ENCODE measurements around the gene MAGEA2B. TPM values are rescaled to one million over a fixed set of nuclear protein-coding genes. Genes with fewer than 3 reads are reported as not detected.
"Not testable (repeated sequence)": the region's sequence is repeated elsewhere in the genome, so short reads cannot be mapped to it uniquely, and the experiment has no call there.

MAGEA2B gene, protein sequence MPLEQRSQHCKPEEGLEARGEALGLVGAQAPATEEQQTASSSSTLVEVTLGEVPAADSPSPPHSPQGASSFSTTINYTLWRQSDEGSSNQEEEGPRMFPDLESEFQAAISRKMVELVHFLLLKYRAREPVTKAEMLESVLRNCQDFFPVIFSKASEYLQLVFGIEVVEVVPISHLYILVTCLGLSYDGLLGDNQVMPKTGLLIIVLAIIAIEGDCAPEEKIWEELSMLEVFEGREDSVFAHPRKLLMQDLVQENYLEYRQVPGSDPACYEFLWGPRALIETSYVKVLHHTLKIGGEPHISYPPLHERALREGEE
- 0.29 TPM in 1 of 2 replicates, not detected in the other for total RNA-seq (2021; fragmentation: NEBNext Ultra II Directional; extraction: Animal tissue kit (Norgen Biotek cat#: 25700))
- 1.3 and 1.6 TPM in 2 replicates for polyA plus RNA-seq (2011; rRNA removed)
- polyA plus RNA-seq (2011; cell fraction: cytosol; rRNA removed), result 1.6 TPM
- 1.7 TPM for polyA plus RNA-seq (2011; cell fraction: nucleus; rRNA removed)
- polyA plus RNA-seq (2012, experiment 1 of 2), result 0.66 to 1.8 TPM (median 0.90 TPM) in 3 of 4 replicates, not detected in the other
- polyA plus RNA-seq (2012, experiment 2 of 2), result 1.0 TPM
- polyA plus RNA-seq (2013, experiment 1 of 2), result not detected
- 0.17 TPM for polyA plus RNA-seq (2013, experiment 2 of 2)
- 0.28 TPM in 1 of 2 replicates, not detected in the other for polyA minus RNA-seq (2011; rRNA and poly(A)+ RNA removed)
- polyA minus RNA-seq (2011; cell fraction: cytosol; rRNA and poly(A)+ RNA removed), result not detected
- polyA minus RNA-seq (2011; cell fraction: nucleus; rRNA and poly(A)+ RNA removed), result 1.00 TPM
- long read RNA-seq, experiment 1, result 0 reads
- long read RNA-seq, experiment 2, partial matches to known transcripts, result 0 of 1 reads
- long read RNA-seq, experiment 2, other reads (novel, unspliced or antisense), result 1 of 1 reads

DNA sequence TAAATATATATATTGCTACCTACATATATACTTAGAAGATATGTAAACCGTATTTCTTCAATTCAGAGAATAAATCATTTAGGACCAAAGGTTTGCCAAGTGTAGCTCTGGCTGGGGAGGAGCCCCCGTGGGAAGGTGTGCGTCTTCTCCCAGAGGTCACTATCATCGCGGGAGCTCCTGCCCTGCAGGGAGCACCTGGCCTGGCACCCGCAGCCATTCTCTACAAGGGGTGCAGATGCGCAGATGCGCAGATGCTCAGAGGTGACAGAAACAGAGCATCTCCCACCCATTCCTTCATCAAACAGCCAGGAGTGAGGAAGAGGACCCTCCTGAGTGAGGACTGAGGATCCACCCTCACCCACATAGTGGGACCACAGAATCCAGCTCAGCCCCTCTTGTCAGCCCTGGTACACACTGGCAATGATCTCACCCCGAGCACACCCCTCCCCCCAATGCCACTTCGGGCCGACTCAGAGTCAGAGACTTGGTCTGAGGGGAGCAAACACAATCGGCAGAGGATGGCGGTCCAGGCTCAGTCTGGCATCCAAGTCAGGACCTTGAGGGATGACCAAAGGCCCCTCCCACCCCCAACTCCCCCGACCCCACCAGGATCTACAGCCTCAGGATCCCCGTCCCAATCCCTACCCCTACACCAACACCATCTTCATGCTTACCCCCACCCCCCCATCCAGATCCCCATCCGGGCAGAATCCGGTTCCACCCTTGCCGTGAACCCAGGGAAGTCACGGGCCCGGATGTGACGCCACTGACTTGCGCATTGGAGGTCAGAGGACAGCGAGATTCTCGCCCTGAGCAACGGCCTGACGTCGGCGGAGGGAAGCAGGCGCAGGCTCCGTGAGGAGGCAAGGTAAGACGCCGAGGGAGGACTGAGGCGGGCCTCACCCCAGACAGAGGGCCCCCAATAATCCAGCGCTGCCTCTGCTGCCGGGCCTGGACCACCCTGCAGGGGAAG lies at the start of gene MAGEA2B:
TSS of gene MAGEA2B (plus strand) at position 814 of the 973 bp plus-strand sequence. CDS start 2,479 bp downstream, outside the sequence.
- not testable (repeated sequence) for H3K14ac ChIP-seq (ENCODE audit: insufficient read length); H4K91ac ChIP-seq (replicated peaks; ENCODE audit: insufficient read length, low read length)
- peak; percentile 78 for FAIRE-seq

More for the DNA sequence above, at the start of gene MAGEA2B:
- H3K79me1 ChIP-seq (ENCODE audit: low read depth, low read length); H3K56ac ChIP-seq (replicated peaks; ENCODE audit: insufficient read length, low read depth, low read length); H2BK15ac ChIP-seq (ENCODE audit: low read length); H3K4me1 ChIP-seq (replicated peaks in 1 of 4; ENCODE audit: control insufficient read depth in 3 of 4, insufficient read depth in 4 of 4, low read length in 3 of 4); H3K4me3 ChIP-seq (ENCODE audit: extremely low read depth in 1 of 4, insufficient read depth in 2 of 4, low read depth in 3 of 4, low read length in 4 of 4); H3K9ac ChIP-seq (replicated peaks in 1 of 4; ENCODE audit: extremely low read depth in 1 of 4, low read depth in 3 of 4, low read length in 3 of 4); H3K23ac ChIP-seq (ENCODE audit: insufficient read length); H3K4ac ChIP-seq (replicated peaks; ENCODE audit: insufficient read length, low read depth, low read length); H3K23me2 ChIP-seq (ENCODE audit: low read depth, low read length); H3K27ac ChIP-seq (ENCODE audit: low read depth, low read length); H3K4me2 ChIP-seq (ENCODE audit: insufficient read depth in 1 of 2, low read depth in 2 of 2, low read length in 2 of 2); H4K8ac ChIP-seq (ENCODE audit: extremely low read depth, insufficient read depth, low read length); H2BK20ac ChIP-seq (ENCODE audit: low read length); H4K20me1 ChIP-seq (replicated peaks in 1 of 2; ENCODE audit: control insufficient read depth in 1 of 2, insufficient read depth in 2 of 2, low read length in 2 of 2); H3K36me3 ChIP-seq (ENCODE audit: control insufficient read depth in 2 of 4, insufficient read depth in 4 of 4, low read length in 3 of 4); H3K18ac ChIP-seq (ENCODE audit: extremely low read depth, low read length); H3K27me3 ChIP-seq (replicated peaks in 1 of 4; ENCODE audit: control insufficient read depth in 3 of 4, extremely low read depth in 1 of 4, insufficient read depth in 3 of 4, low read length in 3 of 4); H3K79me2 ChIP-seq (ENCODE audit: control insufficient read depth in 1 of 2, insufficient read depth in 2 of 2, low read length in 2 of 2); H2BK120ac ChIP-seq (replicated peaks; ENCODE audit: low read depth, low read length); H2AFZ ChIP-seq (ENCODE audit: low read length); CTCF ChIA-PET (ENCODE audit: partially characterized antibody); DNase-seq (ENCODE audit: low read depth in 1 of 2, low spot score in 2 of 2); POLR2A ChIA-PET (ENCODE audit: partially characterized antibody); H2BK5ac ChIP-seq (ENCODE audit: low read depth, low read length); H3K9me3 ChIP-seq (ENCODE audit: insufficient read depth in 2 of 2, low read depth in 1 of 2, low read length in 1 of 2); H2AK5ac ChIP-seq (ENCODE audit: low read depth, low read length); H4K5ac ChIP-seq (ENCODE audit: insufficient read length, low read depth, low read length); H2BK12ac ChIP-seq (ENCODE audit: low read depth, low read length): not testable (repeated sequence)
- WGBS, 2 experiments (ENCODE audit: extremely low coverage in 1 of 2, insufficient coverage in 1 of 2, insufficient read length in 1 of 2, insufficient replicate concordance in 2 of 2, low coverage in 1 of 2, low lambda C conversion rate in 2 of 2, missing lambda C conversion rate in 1 of 2), result no CpG with 5 or more reads among the region's 35 CpGs
